Erythroblast (primary cell): Measurements from ENCODE around the gene NLGN4Y.

ENCODE experiments used
- DNase-seq, 2 experiments: peaks; one replicate each; lab custom pipeline; 2025; lab: John Stamatoyannopoulos, UW
- GATA1 ChIP-seq: IDR thresholded peaks from 2 replicates; pipeline ENCODE4 v1.6.1; 2011; ENCODE audit warnings: low read depth, mild to moderate bottlenecking, control low read depth, low read length, moderate library complexity
- POLR2A ChIP-seq: IDR thresholded peaks from 2 replicates; pipeline ENCODE4 v1.6.1; 2011; ENCODE audit warnings: mild to moderate bottlenecking, low read length

The NLGN4Y gene

GRCh38 chrY:14601372-14601771, 77.0 kb downstream of the NLGN4Y start:
- no peak for DNase-seq
- TF ChIP-seq GATA1 (no peak), POLR2A (no peak)

- TF ChIP-seq POLR2A (no peak), GATA1 (no peak)
- DNase-seq: no peak
Measured at GRCh38 chrY:14617625-14618024, 93.3 kb downstream of the NLGN4Y start.

- no peak for DNase-seq
- TF ChIP-seq GATA1 (no peak), POLR2A (no peak)
Measured at GRCh38 chrY:14618513-14618912, 94.2 kb downstream of the NLGN4Y start.

DNA sequence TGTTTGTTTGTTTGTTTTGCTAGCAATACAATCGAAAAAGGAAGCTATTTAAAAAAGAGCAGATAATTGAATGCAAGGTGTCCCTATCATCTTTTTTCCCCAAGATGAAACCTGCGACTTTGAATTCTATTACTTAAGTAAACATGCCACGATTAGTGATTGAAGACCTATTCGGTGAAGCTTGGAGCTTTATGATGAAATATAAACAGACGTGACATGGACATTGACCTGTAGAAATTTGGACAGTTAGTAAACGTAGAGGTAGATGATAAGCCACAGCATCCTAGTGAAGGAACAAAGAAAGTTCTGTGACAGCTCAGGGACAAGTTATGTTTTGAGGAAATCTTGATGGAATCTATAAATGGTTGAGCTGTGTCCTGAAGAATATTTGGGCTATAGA, 103.9 kb downstream of the NLGN4Y start:
- no peak for DNase-seq
- no peak for TF ChIP-seq GATA1
- TF ChIP-seq POLR2A: no peak

DNA sequence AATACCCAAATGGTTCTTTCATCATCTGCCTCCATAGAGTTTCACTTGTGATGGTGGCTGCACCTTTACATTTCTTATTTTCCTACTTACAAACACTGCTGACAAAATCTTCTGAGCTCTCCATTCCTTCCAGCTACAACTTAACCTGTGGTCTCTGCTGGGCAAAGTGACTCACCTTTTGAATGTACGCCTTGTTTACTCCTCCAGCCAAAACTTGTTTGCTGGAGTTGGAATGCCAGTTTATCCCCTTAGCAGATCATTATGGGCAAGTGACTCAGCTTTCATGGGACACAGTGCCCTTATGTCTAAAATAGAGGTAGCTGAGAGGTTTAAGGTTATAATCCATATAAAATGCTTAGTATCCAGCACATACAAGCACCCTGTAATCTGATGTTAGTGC, 107.3 kb downstream of the NLGN4Y start:
- no peak for DNase-seq
- TF ChIP-seq GATA1 (no peak), POLR2A (no peak)

DNA sequence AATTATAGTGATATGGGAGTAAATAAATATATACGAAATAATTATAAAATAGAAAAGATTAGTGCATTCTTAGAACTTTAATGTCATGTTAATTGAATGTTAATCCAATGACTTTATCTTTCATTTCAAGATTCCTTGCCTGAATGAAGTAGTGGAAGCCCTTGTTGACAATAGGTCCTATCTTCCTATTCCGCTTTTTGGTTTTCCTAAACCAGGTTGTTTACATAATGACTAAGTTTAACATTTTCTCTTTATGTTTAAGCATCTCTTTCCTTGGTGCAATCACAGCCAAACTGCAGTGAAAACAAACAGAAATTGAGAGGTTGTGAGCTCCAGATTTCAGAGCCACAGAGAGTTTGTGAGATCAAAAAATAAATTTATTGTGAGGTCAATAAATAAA, 109.4 kb downstream of the NLGN4Y start:
- no peak for DNase-seq
- TF ChIP-seq GATA1: no peak
- no peak for TF ChIP-seq POLR2A

GRCh38 chrY:14634954-14635353, 110.6 kb downstream of the NLGN4Y start:
- no peak for DNase-seq

GRCh38 chrY:14637551-14637950, 113.2 kb downstream of the NLGN4Y start:
- no peak for DNase-seq
- no peak for TF ChIP-seq POLR2A
- TF ChIP-seq GATA1: no peak

More at GRCh38 chrY:14634954-14635353, 110.6 kb downstream of the NLGN4Y start:
- no peak for TF ChIP-seq GATA1
- TF ChIP-seq POLR2A: no peak

GRCh38 chrY:14641853-14642252, 117.5 kb downstream of the NLGN4Y start:
- DNase-seq: no peak
- no peak for TF ChIP-seq POLR2A
- no peak for TF ChIP-seq GATA1

- DNase-seq: no peak
- no peak for TF ChIP-seq GATA1
- TF ChIP-seq POLR2A: no peak
Measured at GRCh38 chrY:14644157-14644952, 120.0 kb downstream of the NLGN4Y start.

DNA sequence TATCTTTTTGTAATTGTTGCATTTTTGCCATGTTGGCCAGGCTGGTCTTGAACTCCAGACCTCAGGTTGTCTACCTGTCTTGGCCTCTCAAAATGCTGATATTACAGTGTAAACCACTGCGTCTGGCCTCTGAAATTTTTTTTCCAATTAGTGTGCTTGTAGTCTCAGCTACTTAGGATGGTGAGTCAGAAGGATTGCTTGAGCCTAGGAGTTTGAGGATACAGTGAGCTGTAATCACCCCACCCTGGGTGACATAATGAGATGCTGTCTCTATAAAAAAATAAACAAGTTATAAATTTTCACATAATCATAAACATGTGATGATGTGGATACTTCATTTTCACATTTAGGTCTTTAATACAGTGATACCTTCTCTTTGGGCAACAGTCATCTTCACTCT, 154.9 kb downstream of the NLGN4Y start:
- no peak for DNase-seq
- TF ChIP-seq POLR2A (no peak), GATA1 (no peak)

DNA sequence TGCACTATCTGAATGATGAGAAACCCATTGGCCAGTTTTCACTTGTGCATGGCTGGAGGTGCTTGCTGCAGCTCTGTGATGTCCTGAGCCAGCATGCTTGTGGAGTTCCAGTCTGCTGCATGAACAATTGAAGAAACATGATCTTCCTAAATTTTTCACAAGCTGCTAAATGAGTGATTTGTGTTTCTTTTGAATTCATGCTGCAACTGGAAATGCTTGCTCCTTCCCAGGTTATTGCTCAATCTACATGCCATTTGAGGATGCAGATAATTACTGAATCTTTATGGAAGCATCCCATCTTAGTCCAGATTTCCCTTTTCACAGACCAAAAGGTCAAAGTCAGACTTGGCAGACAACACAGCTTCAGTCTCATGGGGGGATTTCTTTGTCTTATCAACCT, 170.2 kb downstream of the NLGN4Y start:
- no peak for DNase-seq
- TF ChIP-seq POLR2A: no peak
- no peak for TF ChIP-seq GATA1

- TF ChIP-seq GATA1 (no peak), POLR2A (no peak)
- DNase-seq: no peak
Measured at GRCh38 chrY:14708158-14708557, 183.8 kb downstream of the NLGN4Y start.

DNA sequence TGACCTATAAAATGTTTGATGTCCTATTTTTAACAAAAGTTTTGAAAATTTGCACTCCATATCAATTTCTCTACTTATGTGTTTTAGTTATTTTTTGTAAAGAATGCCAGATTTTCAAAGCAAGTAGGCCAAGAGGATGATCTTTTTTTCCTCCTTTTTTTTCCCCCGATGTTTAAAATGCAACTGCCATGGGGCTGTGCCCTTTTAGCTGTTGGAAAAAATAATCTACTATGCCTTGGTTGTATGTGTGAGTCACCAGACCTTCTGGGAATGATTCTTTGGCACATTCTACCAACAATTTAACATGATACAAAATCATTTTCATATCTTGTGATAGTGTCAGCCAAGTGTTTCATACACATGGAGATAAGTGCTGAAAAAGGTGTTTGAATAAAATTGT, 217.3 kb downstream of the NLGN4Y start:
- no peak for TF ChIP-seq GATA1
- no peak for TF ChIP-seq POLR2A
- DNase-seq: no peak

GRCh38 chrY:14748329-14748728, 224.0 kb downstream of the NLGN4Y start:
- no peak for DNase-seq
- TF ChIP-seq GATA1 (no peak), POLR2A (no peak)

- no peak for DNase-seq
- TF ChIP-seq POLR2A (no peak), GATA1 (no peak)
Measured at GRCh38 chrY:14755571-14755970, 231.2 kb downstream of the NLGN4Y start.
